GM10847 (cell line): ENCODE results near the gene MCCD1.

Experiments used
- POLR2A ChIP-seq: IDR thresholded peaks from 2 replicates; pipeline ENCODE4 v1.6.1; 2011; ENCODE audit not compliant: insufficient read length; ENCODE audit errors: extremely low read depth

Gene MCCD1

DNA sequence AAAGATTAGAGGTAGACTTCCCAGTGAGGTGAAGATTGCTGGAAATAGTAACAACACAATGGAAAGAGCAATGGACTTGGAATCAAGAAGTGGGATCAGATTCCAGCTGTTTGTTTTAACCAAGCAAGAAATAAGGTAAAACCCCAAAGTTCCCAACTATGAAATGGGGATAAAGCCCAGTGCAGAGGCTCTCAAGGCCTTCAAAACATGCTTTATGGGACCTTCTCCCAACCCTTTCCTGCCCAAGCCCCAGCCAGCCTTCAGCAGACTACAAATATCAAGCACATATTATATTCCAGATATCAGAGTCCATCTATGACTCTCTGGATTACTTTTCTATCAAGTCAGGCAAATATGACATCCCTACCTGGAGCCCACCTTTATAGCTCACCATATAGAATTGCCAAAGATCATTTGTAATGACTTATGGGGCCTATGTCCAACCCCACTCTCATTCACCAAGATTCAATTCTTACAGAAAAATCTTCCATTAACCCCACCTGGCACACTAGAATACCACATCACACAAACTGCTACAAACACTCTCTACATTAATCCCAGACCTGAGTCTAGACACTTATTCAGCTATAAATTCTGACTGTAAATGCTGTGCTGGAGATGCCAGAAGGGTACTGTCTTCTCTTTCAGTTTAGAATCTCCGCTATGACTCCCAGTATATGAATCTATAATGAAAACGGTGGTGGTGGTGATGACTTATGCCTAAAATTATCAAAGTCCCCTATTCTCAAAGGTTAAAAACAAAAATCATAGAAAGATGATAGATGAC lies 7.0 kb downstream of the MCCD1 start:
- TF ChIP-seq POLR2A, result no peak

DNA sequence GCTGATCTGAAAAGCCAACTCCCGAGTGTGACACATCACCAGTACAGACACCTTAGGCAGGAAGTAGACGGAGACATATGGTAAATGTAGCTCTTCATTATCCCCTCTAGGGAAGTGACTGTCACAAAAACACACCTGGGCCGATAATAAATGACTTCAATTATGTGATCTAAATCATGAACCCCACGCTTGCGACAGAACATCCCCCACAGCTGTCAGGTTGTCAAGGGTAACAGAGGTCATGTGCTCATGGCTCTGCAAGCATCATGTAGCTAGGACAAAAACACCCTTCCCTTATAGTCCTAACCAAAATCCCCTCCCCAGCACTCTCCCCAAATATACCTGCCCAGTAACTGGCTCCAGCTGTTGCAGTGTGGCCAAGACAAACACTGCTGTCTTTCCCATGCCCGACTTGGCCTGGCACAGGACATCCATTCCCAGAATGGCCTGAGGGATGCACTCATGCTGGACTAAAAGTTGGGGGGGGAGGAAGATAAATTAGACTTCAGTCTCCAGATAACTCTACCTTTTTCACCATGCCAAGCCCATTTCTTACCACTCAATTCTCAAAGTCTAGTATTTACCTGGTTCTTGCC lies 10.1 kb downstream of the MCCD1 start:
- no peak for TF ChIP-seq POLR2A

DNA sequence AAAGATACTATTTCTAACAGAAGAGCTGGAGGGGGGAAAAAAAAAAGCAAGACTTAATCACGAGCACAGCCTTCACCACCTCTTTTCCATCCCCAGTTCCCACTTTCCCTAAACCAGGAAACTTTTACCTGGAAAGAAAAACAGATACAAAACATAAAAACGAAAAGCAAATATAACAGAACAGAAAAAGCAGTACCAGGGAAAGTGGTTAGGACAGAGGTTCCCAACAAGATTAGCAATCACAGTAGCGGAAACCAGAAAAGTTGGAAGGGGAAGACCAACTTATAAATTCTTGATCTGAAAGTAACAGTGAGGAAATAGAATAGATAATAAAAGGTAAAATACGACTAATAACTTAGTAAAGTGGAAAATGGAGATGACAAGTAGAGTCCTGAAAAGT lies 11.9 kb downstream of the MCCD1 start:
- TF ChIP-seq POLR2A, result no peak

DNA sequence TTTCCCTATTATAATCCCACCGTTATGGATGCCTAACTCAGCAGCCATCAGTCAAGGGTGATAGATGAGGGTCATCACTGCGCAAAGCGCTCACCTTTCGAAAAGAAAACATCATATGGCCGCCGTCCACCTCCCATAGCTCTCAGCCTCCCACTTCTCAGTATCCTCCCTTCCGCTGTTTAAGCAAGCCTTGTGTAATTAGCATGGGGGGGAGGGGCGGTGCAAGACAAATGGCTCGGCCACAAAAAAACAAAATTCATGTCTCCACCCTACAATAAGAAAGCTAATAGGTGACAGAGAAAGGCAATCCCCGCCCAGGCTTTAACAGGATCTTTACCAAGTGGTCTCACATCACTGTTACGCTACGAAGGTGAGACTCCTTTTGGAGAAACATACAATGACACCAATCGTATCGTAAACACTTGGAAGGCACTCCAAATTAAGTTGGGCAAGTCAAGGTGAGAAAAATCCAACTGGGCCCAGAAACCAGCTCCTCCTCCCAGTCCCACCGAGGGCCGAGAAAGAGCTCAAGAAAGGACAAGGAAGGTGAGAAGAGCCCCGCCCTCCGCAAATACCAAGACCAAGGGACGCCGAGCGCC lies 12.4 kb downstream of the MCCD1 start:
- no peak for TF ChIP-seq POLR2A

DNA sequence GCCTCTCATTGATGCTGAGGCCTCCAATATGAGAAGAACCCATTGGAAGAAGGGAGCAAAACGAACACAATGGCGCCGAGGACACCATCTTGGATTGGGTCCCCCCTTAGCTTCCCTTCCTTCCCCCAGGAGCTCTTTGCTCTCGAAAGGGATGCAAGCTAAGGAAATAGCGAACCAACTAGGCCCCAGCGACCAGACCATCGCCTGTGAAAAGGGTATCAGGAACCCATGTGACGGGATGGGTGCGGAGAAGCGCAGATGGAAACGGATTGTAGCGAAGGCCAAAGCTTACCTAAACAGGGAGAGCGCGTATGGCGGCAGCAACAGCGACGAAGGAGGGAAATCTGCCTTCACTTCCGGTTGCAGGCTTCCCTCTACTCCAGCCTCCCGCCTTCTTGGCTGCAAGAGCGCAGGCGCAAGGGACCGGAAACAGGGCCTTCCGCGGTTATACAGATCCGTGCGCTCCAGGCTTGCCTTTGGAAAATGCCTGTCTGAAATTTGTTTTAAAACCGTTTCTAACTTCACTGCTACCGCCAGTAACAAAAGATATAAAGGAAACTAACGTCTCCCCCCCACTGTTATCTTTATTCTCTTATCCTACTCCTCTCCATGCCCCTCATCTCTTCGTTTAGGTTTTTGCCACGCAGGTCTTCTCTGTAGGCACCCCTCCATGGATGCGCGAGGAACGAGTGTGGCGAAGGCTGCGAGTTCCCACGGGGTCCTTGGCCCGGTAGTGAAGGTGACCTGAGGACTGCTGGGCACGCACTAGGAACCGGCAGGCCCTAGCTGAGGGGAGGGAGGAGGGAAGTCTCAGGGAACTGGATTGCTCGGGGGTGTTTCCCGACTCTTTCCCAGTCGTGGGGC lies 13.1 kb downstream of the MCCD1 start, which contains the start of gene DDX39B:
Gene DDX39B, minus strand, starts transcription at position 346 of the 864 bp plus-strand sequence. CDS start 1,471 bp downstream, outside the sequence.
- peak; percentile 84 for TF ChIP-seq POLR2A

DNA sequence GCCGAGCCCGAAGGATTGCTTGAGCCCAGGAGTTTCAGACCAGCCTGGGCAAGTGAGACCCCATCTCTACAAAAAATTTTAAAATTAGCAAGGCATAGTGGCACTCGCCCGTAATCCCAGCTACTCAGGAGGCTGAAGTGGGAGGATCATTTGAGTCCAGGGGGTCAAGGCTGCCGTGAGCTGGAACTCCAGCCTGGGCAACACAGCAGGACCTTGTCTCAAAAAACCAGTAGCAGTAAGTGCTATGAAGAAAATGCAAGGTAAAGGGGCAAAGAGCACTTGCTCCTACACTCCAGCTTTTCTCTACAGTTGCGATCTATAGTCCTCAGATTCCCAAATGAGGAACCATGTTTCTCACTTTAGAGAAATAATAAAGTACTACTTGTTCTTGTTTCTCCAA lies 14.9 kb downstream of the MCCD1 start:
- TF ChIP-seq POLR2A, result no peak

DNA sequence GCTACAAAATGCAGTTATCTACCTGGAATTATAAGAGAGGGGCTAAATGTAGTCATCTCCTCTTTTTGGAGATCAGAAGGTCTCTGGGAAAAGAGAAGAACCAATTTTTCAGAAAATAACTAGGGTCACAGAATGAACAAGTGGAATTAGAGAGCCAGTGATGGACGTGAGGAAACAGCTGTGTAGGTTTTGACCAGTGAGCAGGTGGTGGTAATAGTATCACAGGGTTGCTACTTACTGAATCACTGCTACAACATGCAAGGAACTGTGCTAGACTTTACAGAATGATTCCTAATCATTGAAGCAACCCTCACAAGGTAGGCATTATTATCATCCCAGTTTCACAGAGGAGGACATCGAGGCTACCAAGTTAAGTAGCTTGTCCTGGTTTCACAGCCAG lies 15.9 kb downstream of the MCCD1 start:
- TF ChIP-seq POLR2A, result no peak

DNA sequence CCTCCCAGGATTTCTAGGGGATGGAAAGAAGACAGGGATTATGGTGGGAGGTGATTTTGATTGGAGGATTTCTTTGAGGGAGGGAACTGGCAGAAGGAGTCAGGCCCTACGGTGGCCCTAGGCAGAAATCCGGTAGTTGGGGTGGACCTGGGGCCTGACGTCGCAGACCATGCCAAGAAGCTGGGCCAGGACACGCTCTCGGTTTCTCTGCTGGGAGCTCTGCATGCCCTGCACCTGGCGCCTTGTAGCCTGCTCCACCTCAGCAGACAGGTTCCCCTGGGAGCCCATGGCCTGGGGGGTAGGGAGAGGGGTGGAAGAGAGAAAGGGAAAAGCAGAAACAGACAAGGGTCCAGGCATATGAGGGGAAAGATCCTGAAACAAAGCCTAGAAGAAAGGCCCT lies 16.5 kb downstream of the MCCD1 start:
- TF ChIP-seq POLR2A, result no peak

DNA sequence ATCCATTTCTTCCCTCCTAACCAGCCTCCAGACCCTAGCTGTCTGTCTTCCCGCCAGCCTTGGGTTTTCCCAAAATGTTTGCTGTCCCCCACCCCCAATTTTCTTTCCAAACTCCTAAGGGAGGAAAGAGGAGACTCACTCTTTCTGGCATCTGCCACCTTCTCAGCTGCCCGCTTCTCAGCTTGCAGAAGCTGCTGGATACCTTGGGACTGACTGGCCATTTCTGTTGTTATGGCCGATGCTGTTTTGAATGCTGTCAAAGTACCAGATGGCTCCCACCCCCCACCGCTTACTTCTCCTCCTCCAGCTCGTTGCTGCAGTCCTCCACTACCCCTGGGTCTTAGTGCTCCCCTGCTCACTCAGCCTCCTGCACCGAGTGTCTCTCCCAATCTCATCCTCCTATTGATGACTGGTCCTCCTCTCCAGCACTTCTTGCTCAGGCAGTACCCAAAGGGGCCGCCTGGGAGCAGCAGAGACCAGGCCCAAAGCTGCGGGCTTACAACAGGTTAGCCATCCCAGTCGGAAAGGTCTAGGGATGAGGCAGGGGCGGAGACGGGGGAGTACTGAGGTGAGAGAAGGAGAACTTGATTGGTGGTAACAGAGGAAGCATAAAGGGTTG lies 17.7 kb downstream of the MCCD1 start, which contains the start of gene ATP6V1G2:
Gene ATP6V1G2, minus strand, starts transcription at position 270 of the 619 bp plus-strand sequence. Its CDS starts 49 bp downstream, at position 221.
- TF ChIP-seq POLR2A, result no peak

DNA sequence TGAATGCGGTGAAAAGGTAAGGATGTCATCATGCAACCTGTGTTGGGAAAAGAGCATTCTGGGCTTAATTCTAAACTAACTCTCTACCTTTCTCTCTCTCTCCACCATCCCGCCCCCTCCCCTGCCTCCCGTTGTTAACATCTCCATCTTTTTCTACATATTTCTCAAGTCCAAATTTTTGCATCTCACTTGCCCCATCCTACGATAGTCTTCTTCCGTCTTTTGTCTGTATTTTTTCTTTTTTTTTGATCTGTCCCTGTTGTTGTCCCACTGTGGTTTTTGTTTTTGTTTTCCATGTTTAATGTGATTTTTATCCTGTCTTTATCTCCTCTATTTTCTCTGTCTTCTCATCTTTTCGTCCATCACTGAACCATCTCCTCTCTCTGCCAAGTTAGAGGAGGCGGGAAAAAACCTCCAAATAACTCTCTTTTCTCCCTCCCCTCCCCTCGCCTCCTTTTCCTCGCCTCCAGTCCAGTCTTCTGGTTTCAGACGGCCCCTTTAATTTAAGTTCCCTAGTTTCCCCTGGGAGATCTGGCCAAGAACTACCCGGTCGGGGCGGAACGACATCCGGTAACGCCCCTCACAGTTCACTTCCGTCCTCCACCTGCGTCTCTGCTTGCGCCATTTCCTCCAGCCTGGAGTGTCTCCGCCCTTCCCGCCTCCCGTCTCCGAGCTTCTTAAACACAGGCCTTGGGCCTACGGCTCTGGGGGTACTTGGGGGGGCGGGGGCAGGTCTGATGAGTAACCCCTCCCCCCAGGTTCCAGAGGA lies 18.4 kb downstream of the MCCD1 start, which contains the start of gene NFKBIL1:
Gene NFKBIL1, plus strand, starts transcription at position 651 of the 769 bp plus-strand sequence. Its CDS starts 87 bp downstream, at position 738.
- peak; percentile 41 for TF ChIP-seq POLR2A

DNA sequence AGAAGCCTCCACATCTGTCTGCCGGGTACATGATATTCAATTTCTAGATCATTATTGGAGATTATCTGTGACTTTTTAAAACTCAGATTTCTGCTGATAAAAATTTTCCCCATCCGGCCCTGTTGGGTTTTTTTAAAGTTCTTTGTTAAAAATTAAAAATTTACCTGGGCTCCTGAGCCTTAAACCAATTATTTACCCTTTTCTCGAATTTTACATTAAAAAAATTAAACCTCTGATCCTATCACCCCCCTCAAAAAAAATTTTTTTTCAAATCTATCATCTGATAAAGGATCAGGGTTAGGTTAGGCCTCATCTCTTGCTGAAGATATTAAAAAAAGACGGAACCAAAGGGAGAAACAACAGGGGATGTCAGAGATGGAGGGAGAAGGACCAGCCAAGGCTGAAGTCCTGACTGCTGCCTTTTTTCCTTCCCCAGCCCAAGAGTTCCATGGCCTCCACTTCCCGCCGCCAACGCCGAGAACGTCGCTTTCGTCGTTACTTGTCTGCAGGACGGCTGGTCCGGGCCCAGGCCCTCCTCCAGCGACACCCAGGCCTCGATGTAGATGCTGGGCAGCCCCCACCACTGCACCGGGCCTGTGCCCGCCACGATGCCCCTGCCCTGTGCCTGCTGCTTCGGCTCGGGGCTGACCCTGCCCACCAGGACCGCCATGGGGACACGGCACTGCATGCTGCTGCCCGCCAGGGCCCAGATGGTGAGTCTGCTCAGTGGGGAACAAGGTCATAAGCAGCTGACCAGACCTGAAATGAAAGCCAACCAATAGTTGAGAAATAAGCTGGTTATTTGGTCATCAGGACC lies 19.2 kb downstream of the MCCD1 start:
- TF ChIP-seq POLR2A, result no peak

DNA sequence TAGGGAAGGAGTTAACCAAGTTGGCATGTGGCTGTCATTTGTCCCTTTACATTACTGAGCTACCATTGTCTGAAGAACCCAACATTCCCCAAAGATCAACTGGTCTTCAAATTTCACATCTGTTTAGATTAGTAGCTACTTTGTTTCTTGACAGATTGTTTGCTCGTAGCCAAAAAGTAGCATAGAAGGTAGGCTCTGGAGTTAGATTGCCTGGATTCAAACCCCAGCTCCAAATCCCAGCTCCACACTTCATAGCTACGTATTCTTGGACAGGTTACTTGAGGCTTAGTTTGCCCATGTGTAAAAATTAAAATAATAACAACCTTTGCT lies 19.7 kb downstream of the MCCD1 start:
- no peak for TF ChIP-seq POLR2A

DNA sequence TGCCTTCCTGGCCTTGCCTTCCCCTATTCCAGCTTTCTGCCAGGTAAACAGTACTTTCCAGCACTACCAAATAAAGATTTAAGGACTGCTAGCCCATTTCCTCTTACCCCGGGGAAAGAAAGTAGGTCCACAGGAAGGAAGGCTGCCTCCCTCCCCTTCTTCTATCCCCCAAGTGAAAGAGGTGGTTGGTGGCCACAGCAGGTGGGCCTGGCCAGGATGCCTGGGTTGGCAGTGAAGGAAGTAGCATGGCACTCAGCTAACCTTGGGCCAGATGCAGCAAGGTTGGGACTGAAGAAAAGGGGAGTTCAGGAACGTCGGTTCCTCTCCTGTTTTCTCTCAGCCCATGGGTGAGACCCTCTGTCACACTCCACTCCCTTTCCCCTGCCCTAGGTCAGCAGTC lies 27.5 kb downstream of the MCCD1 start:
- TF ChIP-seq POLR2A, result no peak

DNA sequence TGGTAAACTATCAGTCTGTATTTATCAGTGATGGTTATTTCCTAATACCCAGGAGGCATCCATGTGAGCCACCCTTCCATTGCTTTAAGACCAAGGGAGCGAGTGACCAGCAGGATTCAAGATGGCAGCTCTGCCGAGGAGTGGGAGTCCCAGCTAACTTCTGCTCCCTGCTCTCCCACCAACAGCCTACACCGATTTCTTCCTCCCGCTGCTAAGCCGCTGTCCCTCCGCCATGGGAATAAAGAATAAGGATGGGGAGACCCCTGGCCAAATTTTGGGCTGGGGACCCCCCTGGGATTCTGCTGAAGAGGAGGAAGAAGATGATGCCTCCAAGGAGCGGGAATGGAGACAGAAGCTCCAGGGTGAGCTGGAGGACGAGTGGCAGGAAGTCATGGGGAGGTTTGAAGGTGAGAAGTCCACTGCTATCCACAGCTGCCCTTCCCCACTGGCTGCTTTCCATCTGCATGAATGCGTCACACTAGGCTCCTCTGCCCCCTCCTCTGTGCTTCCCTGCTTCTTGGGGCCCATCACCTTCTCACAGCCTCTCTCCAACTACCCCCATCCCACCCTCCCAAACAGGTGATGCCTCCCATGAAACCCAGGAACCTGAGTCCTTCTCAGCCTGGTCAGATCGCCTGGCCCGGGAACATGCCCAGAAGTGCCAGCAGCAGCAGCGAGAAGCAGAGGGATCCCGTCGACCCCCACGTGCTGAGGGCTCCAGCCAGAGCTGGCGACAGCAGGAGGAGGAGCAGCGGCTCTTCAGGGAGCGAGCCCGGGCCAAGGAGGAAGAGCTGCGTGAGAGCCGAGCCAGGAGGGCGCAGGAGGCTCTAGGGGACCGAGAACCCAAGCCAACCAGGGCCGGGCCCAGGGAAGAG lies 28.9 kb downstream of the MCCD1 start:
- no peak for TF ChIP-seq POLR2A
